NCI-H1436 treated with DMSO at 0.1 percent for 48 hours (cell line): Measurements from ENCODE around the gene INSC.

Source experiments
- DNase-seq: peaks from one replicate; lab custom pipeline; 2025; lab: John Stamatoyannopoulos, UW

Gene INSC

GRCh38 chr11:15291885-15292284 lies 177.2 kb downstream of the INSC start:
- DNase-seq, result no peak

- DNase-seq, result no peak
Observed at GRCh38 chr11:15293975-15294620, 179.4 kb downstream of the INSC start.

- DNase-seq, result no peak
Observed at GRCh38 chr11:15295695-15296094, 181.0 kb downstream of the INSC start.
